HG03378 (cell line): Measurements from ENCODE around the gene E2F3.
A peak's percentile ranks its signal among the peaks of the same experiment; 100 is the strongest.
"Not testable (repeated sequence)": the region's sequence is repeated elsewhere in the genome, so short reads cannot be mapped to it uniquely, and the experiment has no call there.

Experiments
- ATAC-seq: cut with Tn5 transposase; IDR thresholded peaks from one replicate; pipeline ENCODE4 v1.9.1; 2021; ENCODE audit warnings: mild to moderate bottlenecking, moderate library complexity; ENCODE audit not compliant: unreplicated experiment

E2F3 gene

DNA sequence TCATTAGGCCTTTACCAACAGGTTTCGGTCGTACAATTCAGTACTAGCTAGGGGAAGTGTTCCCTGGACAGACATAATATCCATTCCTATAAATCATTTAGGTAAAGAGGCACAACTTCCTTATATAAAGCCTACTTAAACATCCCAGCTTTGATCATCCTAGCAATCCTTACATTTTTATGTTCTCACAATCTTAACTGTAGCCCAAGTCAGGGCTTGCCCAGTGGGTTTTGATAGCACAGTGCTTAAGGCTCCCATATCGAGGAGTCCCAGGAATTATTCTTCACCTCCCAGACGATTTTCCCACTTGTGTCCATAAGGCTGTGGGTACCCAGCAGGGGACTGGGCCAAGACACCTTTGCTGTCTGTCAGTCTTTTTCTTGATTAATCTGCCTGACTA, 63.2 kb downstream of the E2F3 start:
- no peak for ATAC-seq

DNA sequence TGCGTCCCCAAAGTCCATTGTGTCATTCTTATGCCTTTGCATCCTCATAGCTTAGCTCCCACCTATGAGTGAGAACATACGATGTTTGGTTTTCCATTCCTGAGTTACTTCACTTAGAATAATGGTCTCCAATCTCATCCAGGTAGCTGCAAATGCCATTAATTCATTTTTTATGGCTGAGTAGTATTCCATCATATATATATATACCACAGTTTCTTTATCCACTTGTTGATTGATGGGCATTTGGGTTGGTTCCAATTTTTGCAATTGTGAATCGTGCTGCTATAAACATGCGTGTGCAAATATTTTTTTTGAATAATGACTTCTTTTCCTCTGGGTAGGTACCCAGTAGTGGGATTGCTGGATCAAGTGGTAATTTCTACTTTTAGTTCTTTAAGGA, 63.9 kb downstream of the E2F3 start:
- ATAC-seq = not testable (repeated sequence)

DNA sequence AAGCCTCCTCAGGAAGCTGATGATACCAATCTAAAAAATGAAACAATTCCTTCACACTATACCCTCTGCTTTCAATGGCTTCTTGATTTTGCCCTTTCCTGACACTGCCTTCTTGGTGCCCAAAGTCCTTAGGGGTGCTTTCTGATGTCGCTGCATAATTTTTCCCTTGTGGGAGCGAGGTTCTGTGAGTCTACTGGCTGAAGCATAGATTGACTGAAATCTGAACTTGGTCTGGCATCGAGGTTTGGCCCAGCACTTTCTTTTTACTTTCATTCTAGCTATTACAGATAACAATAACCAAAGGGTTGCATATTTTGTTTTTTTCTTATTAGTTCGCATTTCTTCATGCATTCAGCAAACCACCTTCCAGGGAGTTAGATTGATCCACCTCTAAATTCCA, 65.8 kb downstream of the E2F3 start:
- ATAC-seq = peak; percentile 59

DNA sequence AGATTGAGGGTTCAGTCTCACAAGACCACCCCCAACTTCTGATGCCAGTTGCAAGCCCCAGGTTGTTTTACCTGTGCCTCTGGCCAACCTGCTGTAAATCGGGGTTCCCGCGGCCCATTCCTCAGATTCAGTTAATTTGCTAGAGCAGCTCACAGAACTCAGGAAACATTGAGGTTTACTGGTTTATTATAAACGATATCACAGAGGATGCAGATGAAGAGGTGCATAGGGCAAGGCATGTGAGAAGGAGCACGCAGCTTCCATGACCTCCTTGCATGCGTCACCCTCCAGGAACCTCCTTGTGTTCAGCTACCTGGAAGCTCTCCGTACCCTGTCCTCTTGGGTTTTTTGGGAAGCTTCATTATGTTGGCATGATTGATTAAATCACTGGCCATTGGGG, 66.5 kb downstream of the E2F3 start:
- ATAC-seq = no peak

DNA sequence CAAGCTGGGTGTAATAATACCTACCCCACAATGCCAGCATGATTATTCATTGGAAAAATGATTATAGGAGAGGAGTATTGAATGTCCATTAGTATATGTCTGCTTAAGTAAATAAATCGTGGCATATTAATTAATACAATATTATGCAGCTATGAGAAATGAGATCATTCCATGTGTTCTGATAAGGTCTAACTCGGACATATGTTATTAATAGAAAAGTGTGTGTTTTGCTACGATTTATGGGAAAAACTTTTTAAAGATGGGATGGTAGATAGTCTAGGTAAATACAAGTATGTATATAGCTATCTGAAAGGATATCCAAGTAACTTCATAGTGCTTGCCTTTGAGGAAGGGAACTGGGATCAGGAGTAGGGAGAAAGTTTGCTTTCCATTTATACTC, 71.1 kb downstream of the E2F3 start:
- ATAC-seq = no peak

DNA sequence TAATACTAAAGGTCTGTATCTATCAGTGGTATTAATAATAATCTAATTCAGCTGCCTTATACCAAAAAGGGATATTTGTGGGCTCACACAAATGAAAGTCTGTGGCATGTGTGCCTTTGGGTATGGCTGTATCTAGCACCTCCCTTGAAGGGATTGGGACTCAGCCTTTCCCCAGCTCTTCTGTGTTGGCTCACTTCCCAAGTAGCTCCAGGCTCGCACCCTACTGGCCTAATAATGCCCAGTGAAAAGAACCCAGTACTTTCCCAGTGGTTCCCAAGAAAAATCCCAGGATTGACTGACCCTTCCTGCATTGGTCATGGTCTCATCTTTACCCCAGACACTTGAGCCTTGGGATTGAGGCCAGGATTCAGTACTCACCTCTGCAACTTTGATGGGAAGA, 71.8 kb downstream of the E2F3 start:
- ATAC-seq = no peak

DNA sequence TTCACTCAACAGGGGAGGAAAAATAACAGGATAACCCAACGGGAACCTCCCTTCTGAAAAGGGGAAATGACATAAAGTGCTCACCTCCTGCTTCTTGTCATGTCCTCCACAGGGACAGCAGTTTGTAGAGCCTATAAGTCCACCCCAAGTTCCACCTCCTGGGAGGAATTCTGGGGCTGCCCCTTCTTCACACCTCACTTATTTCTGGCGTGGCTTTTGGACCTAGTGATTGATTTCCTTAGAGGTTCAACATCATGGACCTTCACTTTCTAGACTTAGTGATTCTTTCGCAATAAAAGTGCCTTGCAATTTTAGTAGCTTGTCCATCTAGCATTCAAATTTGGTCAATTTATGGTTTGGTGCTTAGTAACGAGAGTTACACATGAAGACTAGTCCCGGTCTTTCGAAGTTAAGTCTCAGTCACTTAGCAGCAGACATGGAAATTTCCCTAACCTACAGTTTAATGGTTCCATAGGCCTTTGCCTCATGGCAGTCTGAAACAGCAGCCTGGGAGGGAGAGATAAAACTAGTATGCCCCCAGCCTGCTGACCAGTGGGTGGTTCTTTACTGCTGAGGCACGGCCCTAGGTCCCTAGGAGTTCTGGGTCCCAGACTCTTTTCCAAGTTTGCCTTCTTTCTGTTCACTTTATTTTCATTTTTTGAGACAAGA, 73.3 kb downstream of the E2F3 start:
- no peak for ATAC-seq

DNA sequence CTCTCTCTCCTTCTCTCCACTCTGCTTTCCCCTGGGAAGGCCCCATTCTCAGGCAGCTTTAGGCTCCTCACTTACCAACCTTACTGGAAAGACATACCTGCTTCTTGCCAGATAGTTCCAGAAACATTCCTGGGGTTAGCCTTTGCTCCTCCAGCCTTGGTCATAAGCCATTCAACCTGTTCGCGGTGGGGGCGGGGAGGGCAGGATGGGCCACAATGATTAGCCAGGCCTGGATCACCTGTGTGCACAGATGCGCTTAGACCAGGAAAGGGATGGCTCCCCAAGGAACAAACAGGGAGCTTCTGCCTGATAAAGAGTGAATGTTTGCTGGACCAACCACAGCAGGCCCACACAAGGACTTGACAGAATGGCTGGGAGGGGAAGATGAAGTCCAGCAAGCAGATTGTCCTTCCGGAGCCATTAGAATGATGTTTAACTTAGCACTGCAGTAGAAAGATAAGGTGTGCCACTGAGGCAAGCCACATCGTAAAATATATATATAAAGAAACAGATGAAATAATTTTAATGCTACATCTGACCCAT, 74.9 kb downstream of the E2F3 start:
- ATAC-seq = no peak

DNA sequence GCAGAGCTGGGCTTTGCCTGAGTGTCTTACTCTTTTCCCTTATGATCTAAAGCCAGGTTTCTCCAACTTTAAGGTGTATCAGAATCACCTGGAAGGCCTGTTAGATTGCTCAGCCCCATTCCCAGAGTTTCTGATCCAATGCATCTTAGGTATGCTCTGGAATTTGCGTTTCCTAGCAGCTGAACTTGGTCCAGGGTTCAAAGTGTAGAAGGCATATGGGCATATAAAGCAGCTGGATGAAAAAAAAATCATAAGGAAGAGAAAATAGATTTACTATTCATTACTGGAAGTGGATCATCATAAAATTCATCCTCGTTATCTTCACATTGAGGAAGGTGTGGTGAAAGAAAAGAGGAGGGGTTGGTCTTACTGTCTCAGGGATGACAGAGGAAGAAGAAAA, 75.8 kb downstream of the E2F3 start:
- no peak for ATAC-seq

DNA sequence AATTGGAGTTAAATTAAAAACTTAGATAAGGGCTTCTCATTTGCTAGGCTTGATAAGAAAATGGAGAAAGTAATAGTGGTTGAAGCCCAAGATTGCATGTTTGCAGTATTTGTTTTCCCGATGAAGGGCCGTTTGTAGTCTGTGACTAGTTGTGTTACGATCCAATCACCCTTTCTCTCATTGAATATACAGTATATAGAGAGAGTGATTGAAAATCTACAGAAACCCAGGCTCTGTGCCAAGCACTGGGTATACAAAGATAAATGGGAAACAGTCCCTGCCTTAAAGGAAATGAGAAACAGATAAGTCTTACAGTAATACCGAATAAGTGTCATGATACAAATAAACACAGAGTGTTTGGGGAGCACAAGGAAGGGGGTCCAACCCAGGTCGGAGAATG, 77.4 kb downstream of the E2F3 start:
- no peak for ATAC-seq

DNA sequence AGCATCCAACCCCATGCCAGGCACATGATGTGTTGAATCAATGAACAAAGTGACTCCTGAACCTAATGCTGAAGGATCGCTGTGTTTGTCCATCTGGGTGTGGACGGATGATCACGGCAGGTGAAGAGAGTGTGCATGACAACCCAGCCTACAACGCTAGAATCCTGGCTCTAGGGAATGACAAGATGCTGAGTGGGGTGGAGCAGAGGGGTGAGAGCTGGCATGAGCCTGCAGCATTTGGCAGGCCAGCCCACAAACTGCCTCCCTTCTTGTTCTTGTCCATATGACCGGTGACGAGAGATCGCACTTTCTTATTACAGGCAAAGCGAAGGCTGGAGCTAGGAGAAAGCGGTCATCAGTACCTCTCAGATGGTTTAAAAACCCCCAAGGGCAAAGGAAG, 77.8 kb downstream of the E2F3 start:
- no peak for ATAC-seq

DNA sequence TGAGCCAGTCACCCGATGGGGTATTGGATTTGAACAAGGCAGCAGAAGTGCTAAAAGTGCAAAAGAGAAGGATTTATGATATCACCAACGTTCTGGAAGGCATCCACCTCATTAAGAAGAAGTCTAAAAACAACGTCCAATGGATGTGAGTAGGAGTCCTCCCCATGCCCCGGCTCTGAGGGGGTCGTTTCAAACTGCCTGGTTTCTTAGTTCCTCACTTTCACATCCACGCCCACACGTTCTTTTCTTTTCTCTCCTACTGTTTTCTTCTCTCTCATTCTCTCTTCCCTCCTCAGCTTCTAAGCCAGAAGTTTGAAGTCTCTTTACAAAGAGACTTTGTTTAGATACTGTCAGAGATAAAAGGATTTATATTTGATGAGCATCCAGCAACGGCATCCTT, 79.6 kb downstream of the E2F3 start:
- ATAC-seq = no peak

DNA sequence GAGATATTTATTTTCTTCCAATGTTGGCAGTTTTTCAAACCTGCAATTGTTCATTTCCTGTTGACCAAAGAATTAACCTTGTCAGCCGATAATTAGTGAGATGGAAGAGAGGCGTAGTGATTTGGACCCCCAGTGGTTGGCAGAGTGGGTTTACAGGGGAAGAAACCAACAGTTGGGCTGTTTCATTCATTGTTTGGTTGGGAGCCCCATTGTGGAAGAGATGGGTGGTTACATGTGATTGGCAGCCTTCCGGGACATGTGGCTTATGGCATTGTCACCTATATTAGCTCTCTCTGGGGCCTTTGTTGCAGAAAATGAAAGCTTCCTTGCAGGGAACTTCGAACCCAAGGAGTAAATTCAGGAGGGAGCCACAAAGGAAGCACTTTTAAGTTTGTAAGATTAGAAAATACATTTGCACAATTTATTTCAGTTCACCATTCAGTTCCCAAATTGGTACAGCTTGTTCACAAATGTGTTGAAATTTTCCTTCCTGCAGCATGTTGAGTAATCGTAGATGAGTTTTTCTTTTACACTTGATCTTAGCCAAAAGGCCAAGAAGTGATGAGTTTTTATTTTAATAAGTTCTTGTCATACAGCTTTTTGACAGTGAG, 82.3 kb downstream of the E2F3 start:
- ATAC-seq = no peak

DNA sequence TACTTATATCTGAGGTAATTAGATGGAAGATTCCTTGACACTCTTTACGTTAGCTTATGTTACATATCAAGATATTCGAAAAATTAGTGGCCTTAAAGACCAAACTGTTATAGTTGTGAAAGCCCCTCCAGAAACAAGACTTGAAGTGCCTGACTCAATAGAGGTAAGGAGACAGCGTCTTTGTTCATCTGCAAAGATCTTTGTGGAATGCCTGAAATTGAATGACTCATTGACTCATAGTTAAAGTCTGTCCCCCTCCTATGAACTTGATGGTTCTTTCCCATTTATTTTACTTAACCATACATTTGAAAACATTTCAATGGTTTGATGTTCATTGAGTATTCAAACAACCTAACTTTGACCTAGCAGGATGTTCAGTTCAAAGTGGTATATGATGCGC, 85.0 kb downstream of the E2F3 start:
- ATAC-seq = no peak

DNA sequence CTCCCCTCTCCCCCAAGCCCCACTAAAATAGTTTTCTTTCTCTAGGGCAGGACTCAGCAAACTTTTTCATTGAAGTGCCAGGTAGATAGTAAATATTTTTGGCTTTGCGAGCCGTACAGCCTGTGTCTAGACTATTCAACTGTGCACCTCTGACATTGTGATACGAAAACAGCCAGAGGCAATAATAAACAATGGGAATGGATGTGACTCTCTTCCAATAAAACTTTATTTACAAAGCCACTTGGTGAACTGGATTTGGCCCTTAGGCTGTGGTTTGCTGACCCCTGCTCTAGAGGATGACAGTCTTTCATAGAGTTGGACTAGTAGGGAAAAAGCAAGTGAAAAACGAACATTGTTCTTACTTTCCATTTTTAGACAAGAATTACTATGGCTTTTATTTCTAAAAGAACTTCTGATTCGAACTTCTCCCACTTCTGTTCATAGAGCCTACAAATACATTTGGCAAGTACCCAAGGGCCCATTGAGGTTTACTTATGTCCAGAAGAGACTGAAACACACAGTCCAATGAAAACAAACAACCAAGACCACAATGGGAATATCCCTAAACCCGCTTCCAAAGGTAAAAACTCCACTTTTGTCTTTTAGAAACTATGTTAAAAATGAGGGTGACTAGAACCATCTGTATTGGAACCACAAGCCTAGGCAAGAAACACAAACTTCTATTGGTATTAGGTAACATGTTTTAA, 86.1 kb downstream of the E2F3 start:
- ATAC-seq = no peak

DNA sequence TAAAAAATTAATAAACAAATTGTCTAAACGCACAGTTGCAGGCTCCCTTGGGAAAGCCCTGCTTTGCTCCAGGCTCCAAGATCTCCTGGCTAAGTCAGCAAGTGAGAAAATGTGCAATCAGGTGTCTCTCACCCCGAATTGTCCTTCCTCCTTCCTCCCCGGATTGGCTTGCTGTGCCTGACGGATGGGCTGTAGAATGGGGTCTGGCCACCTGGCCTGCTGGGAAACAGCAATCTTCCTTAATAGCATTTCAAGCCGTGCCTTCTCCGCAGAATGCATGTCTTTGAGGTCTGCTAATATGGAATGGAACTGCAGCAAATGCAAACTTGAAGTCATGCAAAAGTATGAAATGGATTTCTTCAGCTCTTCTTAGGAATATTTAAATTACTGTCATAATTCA, 88.9 kb downstream of the E2F3 start:
- no peak for ATAC-seq

DNA sequence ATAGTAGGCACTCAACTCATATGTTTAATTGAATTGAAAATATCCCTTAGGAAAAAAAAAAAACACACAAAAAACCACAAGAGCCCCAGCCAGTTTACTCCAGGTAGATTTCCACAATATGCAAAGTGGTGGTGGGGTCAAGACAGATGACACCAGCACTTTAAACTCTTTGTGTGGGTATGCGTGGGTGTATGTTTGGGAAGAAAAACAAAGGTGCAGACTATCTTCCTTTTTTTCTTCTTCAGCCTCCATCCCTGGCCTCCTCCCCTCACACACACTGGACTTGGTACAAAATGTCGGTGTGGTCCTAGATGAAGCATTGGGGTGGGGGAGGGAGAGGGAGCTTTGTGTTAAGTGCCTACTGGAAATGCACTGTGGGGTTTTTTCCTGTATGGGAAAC, 90.4 kb downstream of the E2F3 start:
- no peak for ATAC-seq

DNA sequence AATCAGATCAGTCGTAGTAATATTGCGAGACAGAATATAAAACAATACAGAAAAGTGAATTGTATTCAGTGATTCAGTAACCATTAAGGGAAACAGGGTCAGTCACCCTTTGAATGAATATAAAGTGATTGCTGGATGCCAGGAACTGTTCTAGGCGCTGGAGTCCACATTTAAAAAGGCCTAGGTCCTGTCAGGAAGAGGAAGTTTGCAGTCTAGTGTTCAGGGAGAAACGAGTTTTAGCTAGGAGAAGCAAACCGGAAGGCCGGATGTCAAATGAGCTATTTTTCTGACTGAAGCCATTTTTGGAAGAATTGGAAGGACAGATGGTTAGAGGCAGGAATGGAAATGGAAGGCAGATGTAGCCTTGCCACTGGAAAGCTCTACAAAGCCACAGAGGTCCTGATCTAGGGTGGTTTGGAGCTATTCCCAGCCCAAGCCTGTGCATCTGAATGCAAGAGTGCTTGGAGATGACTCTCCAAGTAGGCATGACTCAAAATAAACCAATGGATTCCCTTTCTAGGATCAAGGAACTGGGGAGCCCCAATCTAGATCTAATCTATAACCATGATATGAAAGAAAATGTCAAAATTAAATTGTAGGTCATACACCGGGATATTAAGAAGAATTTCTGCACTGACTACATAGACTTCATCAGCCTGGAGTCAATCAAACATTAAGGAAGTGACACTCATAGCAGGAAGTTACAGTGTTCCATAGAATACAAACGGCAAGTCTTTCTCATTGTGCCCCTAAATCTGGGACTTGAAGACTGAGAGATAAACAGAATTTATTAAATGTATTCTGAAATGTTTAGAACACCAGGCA, 95.7 kb downstream of the E2F3 start:
- ATAC-seq = no peak

DNA sequence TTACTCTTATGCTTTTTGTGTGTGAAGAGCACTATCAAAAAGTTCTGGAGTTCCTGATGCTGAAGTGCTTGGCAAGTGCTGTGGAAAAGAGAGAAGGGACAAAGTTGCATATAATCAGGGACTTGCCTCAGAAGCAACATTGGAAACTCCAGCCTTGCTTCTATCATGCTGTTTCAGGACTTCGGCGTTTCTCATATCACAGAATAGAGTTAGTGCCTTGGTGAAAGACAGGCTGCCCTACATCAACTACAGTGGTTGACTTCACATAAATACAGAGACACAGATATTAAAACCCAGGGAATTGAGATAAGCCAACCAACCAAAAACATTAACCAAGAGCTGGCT, 96.3 kb downstream of the E2F3 start:
- ATAC-seq = no peak

DNA sequence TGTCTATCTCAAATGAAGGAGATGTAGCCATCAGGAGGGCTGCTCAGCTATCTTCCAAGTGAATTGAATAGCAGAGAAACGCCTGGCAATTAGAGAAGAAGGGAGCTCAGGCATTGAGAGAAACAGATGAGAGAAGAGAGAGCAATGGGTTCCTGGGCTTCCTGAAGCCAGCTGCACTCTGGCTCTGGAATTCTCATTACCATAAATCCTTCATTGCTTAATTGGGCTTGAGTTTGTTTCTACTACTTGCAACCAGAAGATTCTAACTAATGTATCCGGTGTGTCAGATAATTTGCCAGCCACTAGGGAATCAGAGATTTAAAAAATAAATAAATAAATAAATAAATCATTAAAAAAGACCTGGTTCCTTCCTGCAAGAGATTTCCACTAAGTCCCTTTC, 107.5 kb downstream of the E2F3 start:
- no peak for ATAC-seq

DNA sequence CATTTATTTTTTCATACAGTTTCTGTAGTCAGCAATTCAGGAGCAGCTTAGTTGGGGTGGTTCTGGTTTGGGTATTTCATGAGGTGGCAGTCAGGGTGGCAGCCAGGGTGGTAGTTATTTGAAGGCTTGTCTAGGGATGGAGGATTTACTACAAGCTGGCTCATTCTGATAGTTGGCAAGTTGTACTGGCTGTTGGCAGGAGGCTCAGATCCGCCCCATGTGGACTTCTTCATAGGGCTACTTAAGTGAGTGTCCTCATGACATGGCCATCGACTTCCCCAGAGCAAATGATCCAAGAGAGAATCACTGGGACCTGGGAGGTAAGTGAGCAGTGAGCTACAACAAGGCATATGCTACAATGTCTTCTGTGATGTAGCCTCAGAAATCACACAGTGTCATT, 110.2 kb downstream of the E2F3 start:
- no peak for ATAC-seq
